GM19043 (cell line): ENCODE data around the gene SPANXN5.
"Not testable (repeated sequence)": the region's sequence is repeated elsewhere in the genome, so short reads cannot be mapped to it uniquely, and the experiment has no call there.

ENCODE experiments used
- ATAC-seq: cut with Tn5 transposase; IDR thresholded peaks from one replicate; pipeline ENCODE4 v1.9.1; 2021; ENCODE audit warnings: low read depth; ENCODE audit not compliant: unreplicated experiment

Gene SPANXN5, protein sequence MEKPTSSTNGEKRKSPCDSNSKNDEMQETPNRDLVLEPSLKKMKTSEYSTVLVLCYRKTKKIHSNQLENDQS

GRCh38 chrX:52797327-52797726 is at the start of gene SPANXN5:
SPANXN5 (minus strand) TSS chrX:52797427; CDS start chrX:52797348, 79 bp downstream.
- ATAC-seq: not testable (repeated sequence)

- ATAC-seq: not testable (repeated sequence)
These were observed 46.4 kb upstream of the SPANXN5 start for GRCh38 chrX:52843619-52844018.

- no peak for ATAC-seq
These were observed 41.9 kb upstream of the SPANXN5 start for GRCh38 chrX:52839137-52839536.

GRCh38 chrX:52830551-52830950 is 33.3 kb upstream of the SPANXN5 start:
- no peak for ATAC-seq

DNA sequence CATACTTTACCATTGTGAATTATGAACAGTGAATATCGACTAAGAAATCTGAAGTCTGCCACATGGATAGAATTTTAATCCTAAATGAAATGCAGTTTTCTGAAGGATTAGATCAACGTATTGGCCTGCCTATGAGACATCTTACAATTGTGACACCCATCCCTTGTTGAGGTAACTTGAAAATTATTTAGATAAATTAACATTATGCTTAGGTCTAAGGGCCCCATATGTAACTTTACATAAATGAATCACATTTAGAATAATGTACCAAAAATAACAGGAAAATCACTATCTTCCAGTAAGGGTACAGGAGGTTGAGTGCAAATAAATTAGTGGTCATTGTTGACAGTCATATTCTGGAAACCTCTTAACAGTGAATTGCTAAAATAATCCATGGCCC is 27.4 kb upstream of the SPANXN5 start:
- no peak for ATAC-seq

GRCh38 chrX:52821079-52821760 is 24.0 kb upstream of the SPANXN5 start:
- ATAC-seq: no peak

DNA sequence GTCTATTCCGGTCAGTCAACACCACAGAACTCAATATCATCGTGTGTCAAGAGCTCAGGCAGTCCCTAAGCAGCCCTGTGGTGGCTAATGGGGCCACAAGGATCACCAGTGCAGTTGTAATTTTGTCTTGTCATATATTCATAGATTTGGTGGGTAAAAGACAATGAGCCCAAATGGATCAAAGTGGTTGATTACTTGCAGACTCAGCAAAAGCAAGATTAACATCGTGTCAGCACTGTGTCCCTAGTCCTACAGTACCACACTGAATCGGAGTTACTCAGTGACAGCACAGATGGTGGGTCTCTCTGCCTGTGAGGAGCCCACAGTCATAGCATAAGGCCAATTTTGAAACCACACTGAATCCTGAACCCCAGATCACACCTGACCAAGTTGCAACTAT is 22.6 kb upstream of the SPANXN5 start:
- ATAC-seq: no peak

DNA sequence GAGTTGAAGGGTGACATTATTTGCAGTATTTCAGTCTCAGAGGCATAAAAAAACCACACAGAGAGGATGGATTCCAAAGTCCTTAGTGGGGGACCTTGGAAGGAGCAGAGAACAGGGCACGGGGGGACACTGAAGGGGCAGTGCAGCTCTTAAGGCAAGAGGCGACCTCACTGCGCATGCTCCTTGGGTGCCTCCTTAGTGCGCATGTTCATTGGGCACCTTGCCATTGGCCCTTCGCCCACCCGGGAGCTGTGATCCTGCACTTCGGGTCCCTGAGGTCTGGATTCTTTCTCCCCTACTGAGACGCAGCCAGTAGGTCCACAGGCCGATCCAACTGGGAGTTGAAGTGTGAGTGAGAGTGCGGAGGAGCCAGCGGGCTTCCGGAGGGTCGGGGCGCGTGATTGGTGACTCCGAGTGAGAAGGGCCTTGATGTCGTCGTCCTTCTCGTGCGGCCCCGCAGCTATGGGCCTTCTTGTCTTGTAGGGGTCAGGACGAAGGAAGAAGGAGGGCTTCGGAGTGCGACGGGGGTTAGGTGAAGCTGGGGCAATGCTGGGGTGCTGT is 13.9 kb upstream of the SPANXN5 start, which contains the start of gene XAGE5:
Gene XAGE5 (plus strand): TSS at position 223 of the 561 bp plus-strand sequence. CDS start 1,280 bp downstream, outside the sequence.
- ATAC-seq: no peak

DNA sequence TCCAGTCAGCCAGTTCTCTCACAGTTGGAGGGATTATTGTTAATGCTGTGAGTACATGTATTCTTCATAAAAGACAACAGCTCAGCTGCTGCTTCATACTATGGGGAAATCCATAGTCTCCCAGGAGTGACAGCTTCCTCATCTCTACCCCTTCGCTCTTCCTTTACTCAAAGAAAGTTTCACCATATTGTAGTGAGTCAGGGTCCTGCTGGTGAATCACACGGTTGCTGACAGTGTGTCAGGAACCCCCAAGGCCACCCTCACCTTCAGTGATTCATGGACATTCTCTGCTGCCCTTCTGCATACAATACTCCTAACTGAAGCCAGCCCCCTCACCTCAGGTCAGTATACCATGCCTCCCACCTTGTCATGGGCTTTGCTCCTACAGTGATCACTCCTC is 7.6 kb upstream of the SPANXN5 start:
- ATAC-seq: not testable (repeated sequence)

GRCh38 chrX:52773504-52773903 is 23.7 kb downstream of the SPANXN5 start:
- not testable (repeated sequence) for ATAC-seq

DNA sequence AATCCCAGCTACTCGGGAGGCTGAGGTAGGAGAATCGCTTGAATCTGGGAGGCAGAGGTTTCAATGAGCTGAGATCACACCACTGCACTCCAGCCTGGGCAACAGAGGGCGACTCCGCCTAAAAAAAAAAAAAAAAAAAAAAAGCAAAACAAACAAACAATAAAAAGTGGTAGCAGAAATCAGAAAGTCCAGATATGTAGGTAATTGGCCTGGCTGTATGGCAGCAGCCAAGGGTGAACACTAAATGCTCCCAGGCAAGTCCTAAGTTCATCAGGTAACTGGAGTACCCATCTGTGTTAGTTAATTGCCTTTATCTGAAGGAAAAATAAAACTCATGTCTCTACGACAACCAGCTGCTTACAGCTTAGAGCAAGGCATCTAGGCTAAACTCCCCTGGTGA is 31.2 kb downstream of the SPANXN5 start:
- ATAC-seq: not testable (repeated sequence)

- ATAC-seq: not testable (repeated sequence)
These were observed 46.3 kb downstream of the SPANXN5 start, which contains the start of gene SSX2B for GRCh38 chrX:52750952-52751351. SSX2B (plus strand) TSS chrX:52751252; CDS start chrX:52752681, 1,429 bp downstream.
